SK-N-MC (cell line): ENCODE data around the gene ACTR3C.
"Not testable (repeated sequence)": the region's sequence is repeated elsewhere in the genome, so short reads cannot be mapped to it uniquely, and the experiment has no call there.

Experiments
- EZH2 ChIP-seq: fragments of 200-600 bp; sonication (generic); IDR thresholded peaks from one replicate; pipeline ENCODE4 v1.6.1; 2017; ENCODE audit warnings: antibody characterized with exemption
- FOXP2 ChIP-seq: optimal IDR thresholded peaks from 2 replicates; pipeline ENCODE3; 2011; ENCODE audit warnings: mild to moderate bottlenecking, moderate library complexity; ENCODE audit not compliant: insufficient read depth; ENCODE audit errors: extremely low read length, control extremely low read depth

GRCh38 chr7:150225444-150225843, 97.9 kb downstream of the ACTR3C start:
- not testable (repeated sequence) for TF ChIP-seq EZH2, FOXP2
